IMR-90 (cell line): ENCODE results near the gene RALGAPA1. TPM values are rescaled to one million over a fixed set of nuclear protein-coding genes. Genes with fewer than 3 reads are reported as not detected.

Source experiments
- ATAC-seq: fragments of 200-7000 bp; cut with Tn5 transposase; 2 replicates; pipeline ENCODE4 v1.9.1; 2020; ENCODE audit warnings: low read depth, mild to moderate bottlenecking, moderate library complexity
- BruUV-seq: library from RNA; stranded (reverse); fragments of 400-500 nt; replicated peaks from 2 replicates; lab custom pipeline; 2021; lab: Mats Ljungman, UMichigan
- CTCF ChIA-PET: fragments of 300-600 bp; formaldehyde crosslinking; extraction: SDS; loops from one replicate; lab custom pipeline; 2021; ENCODE audit warnings: antibody characterized with exemption; lab: Yijun Ruan, JAX
- POLR2A ChIA-PET: fragments of 300-600 bp; sonication (Branson Sonifier 250); formaldehyde crosslinking; loops from one replicate; lab custom pipeline; 2022; ENCODE audit warnings: antibody characterized with exemption; ENCODE audit not compliant: unreplicated experiment; lab: Charles Lee
- DNase-seq: peaks from one replicate; pipeline ENCODE4 v3.0.0; 2013
- H2AFZ ChIP-seq: replicated peaks from 2 replicates; pipeline ENCODE3; 2013; ENCODE audit warnings: low read length, mild to moderate bottlenecking; ENCODE audit not compliant: poor library complexity
- H2AK5ac ChIP-seq: 2 replicates; pipeline ENCODE4 v1.6.1; 2013; ENCODE audit warnings: low read depth, low read length, inconsistent platforms
- H2AK9ac ChIP-seq: replicated peaks from 2 replicates; pipeline ENCODE3; 2013; ENCODE audit warnings: mild to moderate bottlenecking, low read depth, low read length, moderate library complexity; ENCODE audit not compliant: poor library complexity
- H2BK120ac ChIP-seq: 2 replicates; pipeline ENCODE4 v1.6.1; 2013; ENCODE audit warnings: low read depth, low read length, inconsistent platforms
- H2BK15ac ChIP-seq: 3 replicates; pipeline ENCODE4 v1.6.1; 2013; ENCODE audit warnings: low read depth, low read length, inconsistent platforms
- H2BK20ac ChIP-seq: 2 replicates; pipeline ENCODE4 v1.6.1; 2013; ENCODE audit warnings: low read depth, mild to moderate bottlenecking, inconsistent platforms, low read length, moderate library complexity
- H2BK5ac ChIP-seq: 2 replicates; pipeline ENCODE4 v1.6.1; 2013; ENCODE audit warnings: mild to moderate bottlenecking, low read depth, low read length, inconsistent platforms; ENCODE audit not compliant: poor library complexity, severe bottlenecking
- H3K14ac ChIP-seq: replicated peaks from 2 replicates; pipeline ENCODE4 v1.6.1; 2013; ENCODE audit warnings: low read depth, low read length, inconsistent platforms
- H3K18ac ChIP-seq: 2 replicates; pipeline ENCODE4 v1.6.1; 2013; ENCODE audit warnings: low read depth, low read length, control low read depth
- H3K23ac ChIP-seq: 2 replicates; pipeline ENCODE4 v1.6.1; 2013; ENCODE audit warnings: low read depth, low read length, inconsistent platforms
- H3K27ac ChIP-seq: 2 replicates; pipeline ENCODE4 v1.5.1; 2013; ENCODE audit warnings: mild to moderate bottlenecking, control low read depth, low read length; ENCODE audit not compliant: insufficient read depth
- H3K27me3 ChIP-seq: 2 replicates; pipeline ENCODE4 v1.6.1; 2013; ENCODE audit warnings: low read length; ENCODE audit not compliant: control insufficient read depth, insufficient read depth
- H3K36me3 ChIP-seq: 2 replicates; pipeline ENCODE4 v1.6.1; 2013; ENCODE audit warnings: low read length, mixed read lengths; ENCODE audit not compliant: control insufficient read depth, insufficient read depth
- H3K4ac ChIP-seq: 2 replicates; pipeline ENCODE4 v1.6.1; 2013; ENCODE audit warnings: low read depth, low read length, inconsistent platforms
- H3K4me1 ChIP-seq: 2 replicates; pipeline ENCODE4 v1.6.1; 2013; ENCODE audit warnings: low read length, mixed read lengths; ENCODE audit not compliant: control insufficient read depth, insufficient read depth
- H3K4me2 ChIP-seq: 2 replicates; pipeline ENCODE4 v1.6.1; 2013; ENCODE audit warnings: low read depth, mild to moderate bottlenecking, control low read depth, low read length, moderate library complexity
- H3K4me3 ChIP-seq: 2 replicates; pipeline ENCODE4 v1.5.1; 2013; ENCODE audit warnings: low read depth, mild to moderate bottlenecking, control low read depth, low read length, moderate library complexity; ENCODE audit not compliant: insufficient read depth
- H3K56ac ChIP-seq: 2 replicates; pipeline ENCODE4 v1.6.1; 2013; ENCODE audit warnings: low read length, inconsistent platforms; ENCODE audit not compliant: insufficient read depth; ENCODE audit errors: extremely low read depth
- H3K79me1 ChIP-seq, 2 experiments: 2 replicates each; pipeline ENCODE4 v1.6.1; 2013; ENCODE audit warnings: low read length in 2 of 2, inconsistent platforms in 1 of 2, low read depth in 1 of 2
- H3K9ac ChIP-seq: 2 replicates; pipeline ENCODE4 v1.6.1; 2013; ENCODE audit warnings: low read depth, low read length, control low read depth
- H3K9me1 ChIP-seq: 2 replicates; pipeline ENCODE4 v1.6.1; 2013; ENCODE audit warnings: low read length, inconsistent platforms; ENCODE audit not compliant: insufficient read depth
- H3K9me3 ChIP-seq: 2 replicates; pipeline ENCODE4 v1.6.1; 2013; ENCODE audit warnings: low read length; ENCODE audit not compliant: control insufficient read depth, insufficient read depth
- H4K20me1 ChIP-seq: 2 replicates; pipeline ENCODE4 v1.6.1; 2013; ENCODE audit warnings: low read length, inconsistent platforms; ENCODE audit not compliant: insufficient read depth
- H4K5ac ChIP-seq: 2 replicates; pipeline ENCODE4 v1.6.1; 2013; ENCODE audit warnings: mild to moderate bottlenecking, low read depth, low read length, control low read depth
- H4K8ac ChIP-seq, 2 experiments: 2 replicates each; pipeline ENCODE4 v1.6.1; 2013; ENCODE audit warnings: low read depth in 2 of 2, low read length in 2 of 2, control low read depth in 1 of 2, inconsistent platforms in 1 of 2
- H4K91ac ChIP-seq: 2 replicates; pipeline ENCODE4 v1.6.1; 2013; ENCODE audit warnings: low read depth, low read length, inconsistent platforms; ENCODE audit not compliant: insufficient read depth
- CHD1 ChIP-seq: IDR thresholded peaks from 2 replicates; pipeline ENCODE4 v1.6.1; 2012; ENCODE audit warnings: low read depth, low read length, improper control_type of control experiment
- WGBS, 2 experiments: methylation state at CpG; one replicate each; pipeline versions ENCODE4 v1.1.5 to v1.1.7; 2013; ENCODE audit warnings: missing lambda C conversion rate in 2 of 2; ENCODE audit not compliant: insufficient read length in 1 of 2; ENCODE audit errors: extremely low coverage in 2 of 2; 5-methylcytosine and 5-hydroxymethylcytosine counted together
- dilution Hi-C: fragments of 300-500 bp; cut with HindIII; formaldehyde crosslinking; loops from one replicate; pipeline ENCODE4 v1.14.3; 2018; ENCODE audit warnings: low sequenced_read_pairs; ENCODE audit not compliant: unreplicated experiment
- in situ Hi-C: fragments of 300-500 bp; cut with MboI; formaldehyde crosslinking; loops from 3 replicates; pipeline ENCODE4 v1.14.3; 2019; ENCODE audit warnings: low sequenced_read_pairs, inconsistent platforms, mixed read lengths
- intact Hi-C: fragments of 100-400 bp; cut with micrococcal nuclease; formaldehyde crosslinking; loops from 2 replicates; pipeline ENCODE4 v1.10.0; 2022
- polyA plus RNA-seq, 3 experiments: library from polyadenylated mRNA; depleted of rRNA; stranded (reverse); fragments of >200 nt; gene quantifications; 2 replicates each; pipeline ENCODE4 v1.2.3, GENCODE V29; 2012; ENCODE audit warnings: low replicate concordance in 1 of 3
- total RNA-seq: library from RNA; depleted of rRNA; stranded (reverse); fragments of >200 nt; gene quantifications from 2 replicates; pipeline ENCODE4 v1.2.3, GENCODE V29; 2012

Gene RALGAPA1
- total and polyA plus RNA-seq, 2 of the 4 experiments (the other 2 are of a cell fraction), result 5.1 to 25.6 TPM

DNA sequence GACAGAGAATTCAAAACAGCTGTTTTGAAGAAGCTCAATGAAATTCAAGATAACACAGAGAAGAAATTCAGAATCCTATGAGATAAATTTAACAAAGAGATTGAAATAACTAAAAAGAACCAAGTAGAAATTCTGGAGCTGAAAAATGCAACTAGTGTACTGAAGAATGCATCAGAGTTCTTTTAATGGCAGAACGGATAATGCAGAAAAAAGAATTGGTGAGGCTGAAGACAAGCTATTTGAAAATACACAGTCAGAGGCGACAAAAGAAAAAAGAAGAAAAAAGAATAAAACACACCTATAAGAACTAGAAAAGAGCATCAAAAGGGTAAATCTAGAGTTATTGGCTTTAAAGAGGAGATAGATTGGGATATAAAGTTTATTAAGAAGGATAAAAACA lies 171.8 kb downstream of the RALGAPA1 start:
- dilution Hi-C loops, result no loop called here
- H3K27ac ChIP-seq, result no peak overlapping the region
- no peak overlapping the region for H3K9ac ChIP-seq
- H3K79me1 ChIP-seq, result no peaks in the 10 kb centered on the region
- no peak overlapping the region for H3K4ac ChIP-seq
- DNase-seq (no peak), ATAC-seq (no peak)
- no peak overlapping the region for H3K56ac ChIP-seq
- H2AK5ac ChIP-seq, result no peak overlapping the region
- no peak overlapping the region for H4K5ac ChIP-seq
- H4K8ac ChIP-seq, result no peak overlapping the region
- in situ Hi-C loops, result no loop called here
- intact Hi-C loops, result no loop called here
- no peak overlapping the region for H3K14ac ChIP-seq
- ChIA-PET CTCF (interaction anchor here (0.7 kb wide), 1 partner anchor 9 kb away, joined by 3 read pairs; no protein-coding TSS in a partner anchor), POLR2A (no interaction called here)
- H3K4me2 ChIP-seq, result no peak overlapping the region
- H3K36me3 ChIP-seq, result 0 out of 2 replicates have a peak, but pooled peaks cover 3% of the 10 kb centered on the region
- H2BK20ac ChIP-seq, result no peak overlapping the region
- no peak overlapping the region for H4K91ac ChIP-seq
- no peaks in the 10 kb centered on the region for H4K20me1 ChIP-seq
- H2BK120ac ChIP-seq, result no peak overlapping the region
- H3K18ac ChIP-seq, result no peak overlapping the region
- H2BK5ac ChIP-seq, result no peak overlapping the region
- no peaks in the 10 kb centered on the region for H3K9me3 ChIP-seq
- H3K23ac ChIP-seq, result no peak overlapping the region
- H3K4me3 ChIP-seq, result no peak overlapping the region
- BruUV-seq, result no TSS peak
- H3K27me3 ChIP-seq, result no peaks in the 10 kb centered on the region
- H3K4me1 ChIP-seq, result no peaks in the 10 kb centered on the region
- TF ChIP-seq CHD1, result no peak
- H2BK15ac ChIP-seq, result no peak overlapping the region
- H2AFZ ChIP-seq, result no peak overlapping the region
- WGBS, 2 experiments, result 100% methylated on average over 1 of the region's 2 CpGs; no CpG with 5 or more reads in 1 of the 2 experiments
- no peak overlapping the region for H2AK9ac ChIP-seq
- H3K9me1 ChIP-seq, result no peaks in the 10 kb centered on the region
